Rectal smooth muscle tissue (tissue), 1 donor: ENCODE results near the gene GMEB2.

ENCODE experiments used
- H3K27ac ChIP-seq: one replicate; pipeline ENCODE4 v1.7.0; 2013; ENCODE audit warnings: low read depth, low read length, inconsistent platforms
- H3K27me3 ChIP-seq: one replicate; pipeline ENCODE4 v1.7.0; 2013; ENCODE audit warnings: low read length; ENCODE audit not compliant: control insufficient read depth, insufficient read depth
- H3K36me3 ChIP-seq: one replicate; pipeline ENCODE4 v1.7.0; 2013; ENCODE audit warnings: low read length; ENCODE audit not compliant: control insufficient read depth, insufficient read depth
- H3K4me1 ChIP-seq: one replicate; pipeline ENCODE4 v1.7.0; 2013; ENCODE audit warnings: low read length; ENCODE audit not compliant: control insufficient read depth, insufficient read depth
- H3K4me3 ChIP-seq: one replicate; pipeline ENCODE4 v1.7.0; 2013; ENCODE audit warnings: low read length
- H3K9ac ChIP-seq: one replicate; pipeline ENCODE4 v1.7.0; 2013; ENCODE audit warnings: low read length

GMEB2 gene

DNA sequence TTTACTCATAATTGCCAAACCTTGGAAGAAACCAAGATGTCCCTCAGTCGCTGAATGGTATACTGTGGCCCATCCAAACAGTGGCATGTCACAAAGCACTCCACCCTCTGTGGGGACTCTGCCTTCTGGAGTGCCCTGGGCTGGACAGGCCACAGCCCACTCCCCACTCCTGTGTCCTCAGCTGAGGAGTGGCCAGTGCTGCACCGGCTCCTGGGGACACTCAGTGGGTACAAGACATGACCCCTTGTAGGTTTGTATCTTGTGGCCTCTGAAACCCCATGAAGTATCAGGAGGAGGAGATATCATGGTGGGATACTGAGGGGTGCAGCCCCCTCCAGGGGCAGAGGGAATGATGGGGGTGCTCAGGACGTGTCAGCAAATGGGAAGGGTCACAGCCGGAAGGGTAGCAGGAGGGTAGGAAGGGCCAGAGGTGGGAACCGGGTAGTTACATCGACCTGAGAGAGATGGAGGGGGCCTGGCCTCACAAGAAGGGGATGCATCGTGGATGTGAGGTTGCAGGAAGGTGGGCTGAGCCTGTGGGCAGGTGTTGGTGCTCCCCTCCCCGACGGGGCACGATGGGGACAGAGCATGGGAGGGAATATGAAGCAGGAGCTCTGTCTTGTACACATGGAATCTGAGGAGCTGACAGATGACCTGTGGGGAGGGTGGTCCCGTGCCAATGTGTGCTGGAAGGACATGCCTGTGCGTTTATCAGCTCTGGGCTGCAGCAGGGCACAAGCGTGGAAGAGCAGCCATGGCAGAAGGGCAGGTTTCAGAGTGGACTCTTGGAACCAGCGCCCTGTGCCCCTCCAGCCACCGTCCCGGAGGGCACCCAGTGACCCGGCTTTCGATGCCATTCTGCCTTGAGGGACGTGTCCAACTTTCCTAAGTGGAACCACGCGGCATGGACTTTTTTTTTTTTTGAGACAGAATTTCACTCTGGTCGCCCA is 41.0 kb downstream of the GMEB2 start:
- Histone ChIP-seq H3K36me3 (no peaks in the 10 kb centered on the region), H3K27me3 (no peaks in the 10 kb centered on the region), H3K27ac (no peak overlapping the region), H3K4me1 (no peaks in the 10 kb centered on the region), H3K4me3 (no peak overlapping the region), H3K9ac (no peak overlapping the region)

DNA sequence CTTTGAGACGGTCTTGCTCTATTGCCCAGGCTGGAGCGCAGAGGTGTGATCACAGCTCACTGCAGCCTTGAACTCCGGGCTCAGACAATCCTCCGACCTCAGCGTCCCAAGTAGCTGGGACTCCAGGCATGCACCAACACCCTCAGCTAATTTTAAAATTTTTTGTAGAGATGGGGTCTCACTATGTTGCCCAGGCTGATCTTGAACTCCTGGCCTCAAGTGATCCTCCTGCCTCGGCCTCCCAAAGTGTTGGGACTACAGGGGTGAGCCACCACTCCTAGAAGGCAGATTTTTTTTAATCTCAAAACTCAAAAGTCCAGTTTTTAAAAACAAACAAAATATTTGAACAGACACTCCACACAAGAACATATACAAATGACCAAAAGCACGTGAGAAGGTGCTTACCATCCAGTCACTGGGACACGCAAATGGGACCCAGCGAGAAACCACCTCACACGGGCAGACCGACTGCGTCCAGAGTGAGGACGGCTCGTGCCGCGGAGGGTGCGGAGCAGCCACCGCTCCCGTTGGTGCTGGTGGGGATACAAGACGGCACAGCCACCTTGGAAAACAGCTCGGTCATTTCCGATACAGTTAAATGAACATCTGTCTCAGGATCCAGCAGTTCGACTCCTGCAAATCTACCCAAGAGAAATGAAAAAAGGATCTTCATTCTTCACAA is 44.4 kb downstream of the GMEB2 start:
- Histone ChIP-seq H3K4me1 (no peaks in the 10 kb centered on the region), H3K27me3 (peaks cover 3% of the 10 kb centered on the region), H3K4me3 (no peak overlapping the region), H3K27ac (no peak overlapping the region), H3K36me3 (no peaks in the 10 kb centered on the region), H3K9ac (no peak overlapping the region)

DNA sequence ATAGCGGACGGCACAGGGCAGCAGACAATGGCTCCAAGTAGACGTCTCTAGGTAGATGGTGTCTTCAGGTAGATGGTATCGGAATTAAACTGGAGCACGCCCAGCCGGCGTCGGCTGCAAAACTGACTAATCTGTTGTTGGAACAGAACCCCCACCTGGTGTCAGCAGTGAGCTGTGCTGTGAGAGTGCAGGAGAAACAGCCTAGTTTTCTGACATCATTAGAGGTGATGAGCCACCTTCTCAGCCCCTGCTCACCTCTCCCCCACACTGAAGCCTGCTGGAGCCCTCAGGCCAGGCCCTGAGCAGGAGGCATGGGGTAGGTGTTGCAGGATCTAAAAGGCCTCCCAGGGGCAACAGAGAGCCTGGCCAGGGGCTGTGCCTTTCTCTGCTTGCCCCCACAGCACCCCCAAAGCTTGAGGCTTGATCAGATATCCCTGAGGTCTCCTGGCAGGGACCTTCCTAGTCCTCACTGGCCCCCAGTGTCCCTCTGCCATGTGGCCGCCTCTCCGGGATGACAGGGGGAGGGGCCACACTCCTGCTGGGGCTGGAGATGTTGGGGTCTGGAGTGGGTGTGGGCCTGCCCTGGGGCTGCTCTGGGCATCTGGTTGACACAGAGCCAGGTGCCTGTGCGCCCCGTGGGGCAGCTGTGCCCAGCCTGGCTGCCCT is 46.0 kb downstream of the GMEB2 start:
- Histone ChIP-seq H3K4me3 (no peak overlapping the region), H3K36me3 (no peaks in the 10 kb centered on the region), H3K9ac (no peak overlapping the region), H3K27ac (no peak overlapping the region), H3K27me3 (peaks cover 3% of the 10 kb centered on the region), H3K4me1 (peaks cover 2% of the 10 kb centered on the region)

DNA sequence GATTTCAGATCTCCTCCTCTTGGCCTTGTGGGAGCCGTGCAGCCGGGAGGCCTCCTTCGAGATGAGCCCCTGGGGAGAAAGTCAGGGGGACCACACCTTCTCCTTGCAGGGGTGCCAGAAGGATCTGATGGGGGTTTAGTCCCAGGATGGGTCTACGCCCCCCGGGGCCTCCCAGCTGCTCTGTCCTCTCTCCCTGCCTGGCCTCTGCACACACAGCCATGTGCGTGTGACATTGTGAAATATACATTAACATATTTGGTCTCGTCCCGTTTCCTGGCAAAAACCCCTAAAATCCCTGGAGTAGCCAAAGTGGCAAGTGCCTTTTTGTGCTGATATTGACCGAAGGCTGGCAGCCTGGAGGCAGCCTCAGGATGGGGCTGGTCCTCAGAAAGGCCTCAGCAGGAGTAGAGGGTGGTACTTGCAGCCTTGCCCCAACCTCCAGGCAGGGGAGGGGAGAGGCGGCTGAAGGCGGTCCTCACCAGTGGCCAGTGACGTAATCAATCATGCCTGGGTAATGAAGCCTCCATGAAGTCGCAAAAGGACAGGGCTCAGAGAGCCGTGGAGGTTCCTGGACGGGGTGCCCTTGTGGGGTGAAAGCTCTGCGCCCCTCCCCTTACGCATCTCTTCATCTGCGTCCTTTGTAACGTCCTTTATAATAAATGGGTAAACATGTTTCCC is 47.7 kb downstream of the GMEB2 start:
- H3K4me1 ChIP-seq = peaks cover 6% of the 10 kb centered on the region
- no peaks in the 10 kb centered on the region for H3K36me3 ChIP-seq
- H3K4me3 ChIP-seq = no peak overlapping the region
- no peak overlapping the region for H3K27ac ChIP-seq
- no peak overlapping the region for H3K9ac ChIP-seq
- peaks cover 3% of the 10 kb centered on the region for H3K27me3 ChIP-seq

DNA sequence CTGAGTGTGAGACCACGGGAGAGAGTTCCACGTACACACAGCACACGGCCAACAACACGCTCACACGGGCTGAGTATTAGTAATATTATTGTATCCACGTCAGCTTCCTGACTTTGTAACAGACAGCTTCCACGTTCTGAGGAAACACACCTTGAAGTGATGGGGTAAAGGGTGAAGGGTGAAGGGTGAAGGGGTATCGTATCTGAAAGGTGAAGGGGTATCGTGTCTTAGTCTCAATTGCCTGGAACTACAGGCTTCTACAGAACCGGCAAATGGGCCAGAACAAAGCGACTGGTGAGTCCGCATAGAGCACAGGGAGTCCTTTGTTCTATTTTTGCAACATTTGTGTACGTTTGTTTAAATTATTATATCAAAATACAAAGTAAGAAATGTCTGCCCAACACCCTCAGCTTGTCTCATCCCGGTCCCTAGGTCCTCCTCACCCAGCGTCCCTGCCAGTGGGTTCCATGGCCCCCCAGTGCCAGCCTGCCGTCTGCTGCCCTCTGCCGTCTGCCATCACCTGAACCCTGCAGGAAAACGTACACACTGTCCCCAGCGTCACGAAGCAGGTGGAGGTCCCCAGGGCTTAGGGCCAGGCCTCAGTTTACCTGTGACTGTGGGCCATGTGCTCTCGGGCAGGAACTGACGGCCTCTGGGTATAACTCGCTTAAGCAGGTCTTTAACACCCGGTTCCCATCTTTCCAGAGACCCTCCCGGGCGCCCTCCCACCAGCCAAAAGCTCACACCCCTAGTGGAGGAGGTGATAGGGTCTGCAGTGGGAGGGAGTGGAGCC is 48.5 kb downstream of the GMEB2 start:
- H3K4me1 ChIP-seq = peaks cover 6% of the 10 kb centered on the region
- no peak overlapping the region for H3K9ac ChIP-seq
- no peak overlapping the region for H3K4me3 ChIP-seq
- no peak overlapping the region for H3K27ac ChIP-seq
- H3K27me3 ChIP-seq = peaks cover 3% of the 10 kb centered on the region
- H3K36me3 ChIP-seq = no peaks in the 10 kb centered on the region

DNA sequence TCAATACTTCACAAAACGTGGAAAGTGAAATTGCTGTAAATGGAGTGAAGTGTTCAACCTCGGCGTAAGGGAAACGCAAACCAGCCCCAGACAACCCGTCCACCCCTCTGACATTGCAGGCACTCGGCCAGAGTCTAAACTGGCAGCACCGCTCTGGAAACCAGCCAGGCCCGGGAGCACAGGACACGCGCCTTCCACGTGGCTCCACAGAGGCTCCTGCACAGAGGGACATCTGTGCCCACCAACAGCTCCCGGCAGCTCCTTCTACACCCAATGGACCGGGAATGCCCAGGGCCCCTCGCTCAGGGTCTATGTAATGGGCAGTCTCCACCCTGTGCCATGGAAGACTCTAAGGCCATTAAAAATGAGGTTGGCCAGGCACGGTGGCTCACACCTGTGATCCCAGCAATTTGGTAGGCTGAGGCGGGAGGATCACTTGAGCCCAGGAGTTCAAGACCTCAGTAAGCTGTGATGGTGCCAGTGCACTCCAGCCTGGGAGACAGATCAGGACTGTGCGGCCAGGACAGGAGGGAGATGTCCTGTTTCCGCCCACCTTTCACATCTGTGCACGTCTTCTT is 49.5 kb downstream of the GMEB2 start:
- no peaks in the 10 kb centered on the region for H3K36me3 ChIP-seq
- H3K27ac ChIP-seq = no peak overlapping the region
- H3K9ac ChIP-seq = no peak overlapping the region
- no peak overlapping the region for H3K4me3 ChIP-seq
- peaks cover 6% of the 10 kb centered on the region for H3K4me1 ChIP-seq
- H3K27me3 ChIP-seq = peaks cover 3% of the 10 kb centered on the region

DNA sequence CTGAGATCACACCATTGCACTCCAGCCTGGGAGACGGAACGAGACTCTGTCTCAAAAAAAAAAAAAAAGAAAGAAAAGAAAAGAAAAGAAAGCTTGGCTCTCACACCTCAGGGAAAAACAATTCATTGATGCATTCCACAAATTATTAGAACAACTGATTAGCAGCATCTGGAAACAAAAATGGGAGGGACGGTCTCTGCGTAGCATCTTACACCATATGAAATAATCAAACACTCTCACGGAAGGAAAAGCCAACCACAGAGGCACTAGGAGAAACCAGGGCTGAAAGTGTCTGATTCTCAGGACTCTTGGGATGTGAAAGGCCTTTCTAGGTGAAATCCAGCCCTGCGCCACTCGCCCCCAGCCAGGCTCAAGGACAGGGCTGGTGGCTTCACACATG is 50.6 kb downstream of the GMEB2 start:
- Histone ChIP-seq H3K4me1 (peaks cover 6% of the 10 kb centered on the region), H3K36me3 (no peaks in the 10 kb centered on the region), H3K4me3 (no peak overlapping the region), H3K27ac (no peak overlapping the region), H3K9ac (no peak overlapping the region), H3K27me3 (peaks cover 3% of the 10 kb centered on the region)

DNA sequence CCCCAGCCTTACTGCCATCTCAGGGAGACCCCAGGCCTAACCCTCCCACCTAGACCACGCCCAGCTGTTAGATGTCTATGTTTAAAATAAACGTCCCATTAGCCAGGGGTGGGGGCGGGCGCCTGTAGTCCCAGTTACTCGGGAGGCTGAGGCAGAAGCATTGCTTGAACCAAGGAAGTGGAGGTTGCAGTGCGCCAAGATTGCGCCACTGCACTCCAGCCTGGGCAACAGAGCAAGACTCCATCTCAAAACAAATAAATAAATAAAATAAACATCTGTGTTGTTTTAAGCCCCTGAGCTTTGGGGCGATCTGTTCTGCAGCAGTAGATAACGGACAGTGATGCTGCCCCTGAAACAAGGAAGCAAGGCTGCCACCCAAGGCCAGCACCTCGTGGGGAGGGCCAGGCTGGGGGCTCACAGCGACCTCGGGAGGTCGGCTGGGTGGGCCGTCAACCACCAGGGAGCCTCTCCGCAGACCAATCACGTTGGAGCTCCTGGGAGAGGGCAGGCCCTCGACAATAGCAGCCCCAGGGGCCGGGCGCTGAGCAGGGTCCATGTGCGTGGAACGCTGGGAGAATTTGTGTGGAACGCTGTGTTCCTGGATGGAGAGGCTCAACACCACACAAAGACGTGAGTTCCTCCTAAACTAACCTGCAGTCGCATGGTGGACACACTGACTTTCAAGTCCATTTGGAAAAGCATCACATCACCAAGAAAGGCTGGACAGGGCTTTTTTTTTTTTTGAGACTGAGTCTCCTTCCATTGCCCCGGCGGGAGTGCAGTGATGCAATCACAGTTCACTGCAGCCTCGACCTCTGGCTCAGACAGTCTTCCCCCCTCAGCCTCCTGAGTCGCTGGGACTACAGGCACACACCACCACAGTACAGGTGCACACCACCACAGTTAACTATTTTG is 51.8 kb downstream of the GMEB2 start:
- peaks cover 6% of the 10 kb centered on the region for H3K4me1 ChIP-seq
- no peak overlapping the region for H3K27ac ChIP-seq
- H3K36me3 ChIP-seq = no peaks in the 10 kb centered on the region
- H3K27me3 ChIP-seq = peaks cover 3% of the 10 kb centered on the region
- H3K9ac ChIP-seq = no peak overlapping the region
- H3K4me3 ChIP-seq = peak overlapping the region; percentile 71

DNA sequence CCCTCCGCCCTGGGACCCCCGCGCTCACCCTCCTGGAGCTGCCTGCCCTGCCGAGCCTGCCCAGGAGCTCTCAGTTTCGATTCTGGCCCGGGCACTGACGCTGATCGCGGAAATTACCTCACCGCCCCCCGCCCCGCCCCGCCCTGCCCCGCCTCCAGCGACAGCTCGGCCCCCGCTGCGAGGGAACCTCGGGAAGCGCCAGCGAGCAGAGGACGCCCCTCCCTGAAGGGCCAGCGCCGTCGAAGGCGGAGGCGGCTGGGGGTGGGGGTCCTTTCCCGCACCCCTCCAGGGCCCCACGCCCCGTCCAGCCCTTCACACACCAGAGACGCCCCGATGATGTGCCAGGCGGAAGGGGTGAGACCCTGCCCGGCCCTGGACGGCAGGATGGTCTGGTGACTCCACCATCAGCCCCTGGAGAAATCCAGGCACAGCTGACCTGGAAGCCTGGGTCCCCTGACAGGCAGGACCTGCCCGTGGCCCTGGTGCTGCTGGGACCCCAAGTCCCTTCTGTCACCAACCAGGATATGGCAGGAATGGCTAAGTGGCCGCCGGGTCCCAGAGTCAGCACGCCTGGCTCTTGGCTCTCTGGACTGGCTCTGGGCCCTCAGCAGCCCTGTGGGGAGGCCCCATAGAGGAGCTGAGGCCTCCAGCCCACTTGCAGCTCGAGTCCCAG is 52.6 kb downstream of the GMEB2 start, which contains the start of gene HELZ2:
Gene HELZ2, minus strand, starts transcription at position 84 of the 673 bp plus-strand sequence. CDS start 1,854 bp downstream, outside the sequence.
- no peaks in the 10 kb centered on the region for H3K36me3 ChIP-seq
- peak within 1 kb of the TSS; percentile 97 for H3K9ac ChIP-seq
- peak within 1 kb of the TSS; percentile 89 for H3K4me3 ChIP-seq
- H3K27ac ChIP-seq = peak within 1 kb of the TSS; percentile 68
- H3K27me3 ChIP-seq = peaks cover 3% of the 10 kb centered on the region
- H3K4me1 ChIP-seq = peaks cover 6% of the 10 kb centered on the region

DNA sequence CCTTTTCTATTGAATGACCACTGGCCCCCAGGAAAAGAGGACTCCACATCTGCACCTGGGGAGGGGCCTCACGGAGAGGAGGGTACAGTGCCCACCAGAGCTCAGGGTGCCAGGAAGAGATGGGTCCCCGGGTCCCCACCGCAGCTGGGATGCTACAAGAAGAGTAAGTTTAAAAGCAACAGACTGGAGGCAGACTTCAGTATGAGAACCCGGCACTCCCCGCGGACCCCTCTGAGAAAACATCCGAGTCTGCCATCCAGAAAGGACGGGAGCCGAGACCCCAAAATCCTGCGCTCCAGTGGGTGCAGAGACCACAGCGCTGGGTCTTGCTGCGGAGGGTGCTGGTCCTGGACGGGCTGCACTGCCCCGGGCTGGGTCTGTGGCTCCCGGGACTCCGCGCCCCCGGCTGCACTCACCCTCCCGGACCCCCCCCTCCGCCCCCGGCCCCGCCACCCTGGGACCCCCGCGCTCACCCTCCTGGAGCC is 53.2 kb downstream of the GMEB2 start:
- Histone ChIP-seq H3K27me3 (peaks cover 3% of the 10 kb centered on the region), H3K4me3 (peak overlapping the region; percentile 89), H3K9ac (peak overlapping the region; percentile 97), H3K36me3 (no peaks in the 10 kb centered on the region), H3K27ac (peak overlapping the region; percentile 30), H3K4me1 (peaks cover 6% of the 10 kb centered on the region)
